ENCODE results near the gene SMAGP.
"Not testable (repeated sequence)": the region's sequence is repeated elsewhere in the genome, so short reads cannot be mapped to it uniquely, and the experiment has no call there.

- TF ChIP-seq CTCF, POLR2A (IDR thresholded peaks at IDR 0.05): not testable (repeated sequence)
Measured at GRCh38 chr12:51227112-51227511, 43.1 kb downstream of the SMAGP start.

All from ovary (tissue), 3 donors.